GM20000 (cell line): Measurements from ENCODE around the gene LAMB3.

ENCODE experiments used
- DNase-seq: peaks from one replicate; pipeline ENCODE4 v3.0.0; 2012; ENCODE audit warnings: low spot score
- CTCF ChIP-seq: IDR thresholded peaks from 2 replicates; pipeline ENCODE4 v1.5.1; 2012; ENCODE audit warnings: mild to moderate bottlenecking, control low read depth; ENCODE audit errors: extremely low read depth, missing control alignments

LAMB3 gene

DNA sequence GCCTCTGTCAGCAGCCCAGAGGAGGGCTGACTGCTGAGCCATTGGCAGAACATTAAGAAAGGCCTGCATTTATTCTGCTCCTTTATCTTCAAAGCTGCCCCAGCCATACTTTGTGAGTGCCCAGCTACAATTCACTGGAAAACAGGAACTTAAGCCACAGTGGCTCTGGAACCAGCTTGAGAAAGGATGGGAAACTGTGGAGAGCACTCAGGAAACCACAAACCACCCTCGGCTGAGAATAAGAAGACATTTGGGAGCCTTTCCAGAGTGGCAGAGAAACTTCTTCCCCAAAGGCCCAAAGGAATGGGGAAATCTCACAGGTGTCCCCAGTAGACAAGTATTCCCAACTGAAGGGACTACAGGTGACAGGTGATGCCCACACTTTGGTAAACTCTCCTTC, 1.8 kb downstream of the LAMB3 start:
- no peak for DNase-seq
- TF ChIP-seq CTCF: no peak

DNA sequence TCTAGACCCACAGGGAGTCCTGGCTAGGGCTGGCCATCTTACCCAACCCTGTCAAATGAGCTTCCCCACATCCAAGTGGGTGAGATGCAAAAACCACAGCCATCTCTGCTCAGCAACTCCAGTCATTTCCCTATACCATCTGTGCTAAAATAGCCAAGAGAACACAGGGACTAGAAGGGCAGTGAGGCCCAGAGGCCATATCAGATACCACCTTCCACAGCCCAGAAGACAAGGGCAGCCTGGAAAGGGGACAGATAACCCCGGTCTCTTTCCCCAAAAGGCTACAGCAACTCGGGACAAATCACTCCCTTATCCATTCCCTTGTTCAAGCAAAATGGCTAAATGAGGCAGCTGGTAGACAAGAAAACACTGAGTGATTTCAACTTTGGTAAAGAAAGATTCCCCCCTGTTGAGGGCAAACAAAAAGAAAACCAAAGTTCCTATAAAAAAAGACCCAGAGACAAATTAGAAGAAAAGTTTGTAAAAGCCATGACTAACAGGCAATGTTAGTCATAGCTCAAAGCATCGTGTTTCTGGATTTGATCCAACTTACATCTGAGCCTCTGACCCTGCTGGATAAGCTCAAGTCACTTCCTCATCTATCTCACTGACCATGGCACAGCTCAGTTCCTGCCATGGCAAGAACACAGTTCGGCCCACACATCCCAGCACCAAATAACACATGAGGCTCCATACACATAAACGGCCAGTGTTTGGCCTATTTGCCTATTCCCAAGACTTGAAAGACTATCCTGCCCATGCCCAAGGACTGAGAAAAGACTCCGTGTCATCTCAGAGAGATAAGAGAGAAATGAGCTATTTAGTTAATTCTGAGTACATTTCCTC, 3.1 kb downstream of the LAMB3 start:
- TF ChIP-seq CTCF: no peak
- DNase-seq: no peak

DNA sequence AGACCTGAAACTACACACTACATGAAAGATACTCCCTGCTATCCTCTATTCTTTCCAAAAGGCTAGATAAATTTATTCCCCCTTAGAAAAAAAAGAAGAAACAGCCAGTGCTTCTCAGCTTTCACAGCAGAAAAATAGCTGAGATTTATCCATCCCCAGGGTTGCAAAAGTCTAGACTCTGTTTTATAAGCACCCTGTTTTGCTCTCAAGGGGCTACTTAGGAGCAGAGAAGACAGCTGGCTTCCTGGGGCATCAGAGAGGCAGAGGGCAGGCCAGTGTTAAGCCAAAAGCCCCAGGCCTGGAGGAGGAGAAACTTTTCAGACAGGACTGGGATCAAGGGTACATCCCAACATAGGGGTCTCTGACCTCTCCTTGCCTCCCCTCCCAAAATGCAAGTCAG, 3.9 kb downstream of the LAMB3 start:
- no peak for TF ChIP-seq CTCF
- no peak for DNase-seq

- no peak for TF ChIP-seq CTCF
- no peak for DNase-seq
Measured at GRCh38 chr1:209647156-209647555, 5.1 kb downstream of the LAMB3 start.

- no peak for DNase-seq
- TF ChIP-seq CTCF: no peak
Measured at GRCh38 chr1:209646558-209646957, 5.7 kb downstream of the LAMB3 start.

- DNase-seq: no peak
- no peak for TF ChIP-seq CTCF
Measured at GRCh38 chr1:209645574-209646452, 6.4 kb downstream of the LAMB3 start.
